HG03045 (cell line): ENCODE data around the gene ZNF184.
A peak's percentile ranks its signal among the peaks of the same experiment; 100 is the strongest.

Experiments used
- ATAC-seq: cut with Tn5 transposase; IDR thresholded peaks from one replicate; pipeline ENCODE4 v1.9.1; 2021; ENCODE audit warnings: mild to moderate bottlenecking, moderate library complexity; ENCODE audit not compliant: unreplicated experiment

ZNF184 gene

GRCh38 chr6:27479319-27480182 lies 6.6 kb upstream of the ZNF184 start:
- ATAC-seq: peak; percentile 50

GRCh38 chr6:27478706-27479318 lies 5.9 kb upstream of the ZNF184 start:
- ATAC-seq: peak; percentile 67

GRCh38 chr6:27478141-27478705 lies 5.3 kb upstream of the ZNF184 start:
- peak; percentile 27 for ATAC-seq

GRCh38 chr6:27477318-27478013 lies 4.6 kb upstream of the ZNF184 start:
- no peak for ATAC-seq

GRCh38 chr6:27476090-27476489 lies 3.2 kb upstream of the ZNF184 start:
- no peak for ATAC-seq

GRCh38 chr6:27474672-27475071 lies 1.8 kb upstream of the ZNF184 start:
- no peak for ATAC-seq

GRCh38 chr6:27474172-27474465 lies 1.2 kb upstream of the ZNF184 start:
- no peak for ATAC-seq

- ATAC-seq: peak; percentile 36
Observed at GRCh38 chr6:27472182-27472616, 706 bp downstream of the ZNF184 start.

- ATAC-seq: no peak
Observed at GRCh38 chr6:27471365-27472115, 1.4 kb downstream of the ZNF184 start.

GRCh38 chr6:27470023-27470422 lies 2.9 kb downstream of the ZNF184 start:
- no peak for ATAC-seq

GRCh38 chr6:27468334-27468733 lies 4.6 kb downstream of the ZNF184 start:
- ATAC-seq: no peak

GRCh38 chr6:27452496-27452897 lies 20.4 kb downstream of the ZNF184 start:
- ATAC-seq: no peak

- no peak for ATAC-seq
Observed at GRCh38 chr6:27451660-27452390, 21.1 kb downstream of the ZNF184 start.

- ATAC-seq: no peak
Observed at GRCh38 chr6:27448456-27448855, 24.4 kb downstream of the ZNF184 start.

GRCh38 chr6:27442932-27443331 lies 30.0 kb downstream of the ZNF184 start:
- ATAC-seq: no peak

- no peak for ATAC-seq
Observed at GRCh38 chr6:27441001-27441400, 31.9 kb downstream of the ZNF184 start.

GRCh38 chr6:27439371-27439770 lies 33.5 kb downstream of the ZNF184 start:
- no peak for ATAC-seq

GRCh38 chr6:27433714-27434113 lies 39.2 kb downstream of the ZNF184 start:
- ATAC-seq: no peak

GRCh38 chr6:27428966-27429365 lies 43.9 kb downstream of the ZNF184 start:
- no peak for ATAC-seq

- ATAC-seq: no peak
Observed at GRCh38 chr6:27428502-27428901, 44.4 kb downstream of the ZNF184 start.
